PC-9 (cell line): Measurements from ENCODE around the gene RNF130.

Source experiments
- CTCF ChIP-seq: fragments of 200-600 bp; sonication (generic); conservative IDR thresholded peaks from 2 replicates; pipeline ENCODE4 v1.6.1; 2017; ENCODE audit warnings: mixed run types, antibody characterized with exemption, mild to moderate bottlenecking, moderate library complexity
- EZH2 ChIP-seq: fragments of 200-600 bp; sonication (generic); IDR thresholded peaks from 2 replicates; pipeline ENCODE4 v1.8.0; 2017; ENCODE audit warnings: antibody characterized with exemption, low read depth

GRCh38 chr5:179915406-179915935, 156.1 kb downstream of the RNF130 start:
- TF ChIP-seq CTCF = no peak
- TF ChIP-seq EZH2 = no peak
